H9 (cell line): Measurements from ENCODE around the gene NOBOX. TPM values are rescaled to one million over a fixed set of nuclear protein-coding genes. Genes with fewer than 3 reads are reported as not detected.

Source experiments
- DNase-seq: peaks from one replicate; pipeline ENCODE4 v3.0.0-alpha.2; 2017
- H2AFZ ChIP-seq: one replicate; pipeline ENCODE4 v1.6.1; 2013; ENCODE audit warnings: mild to moderate bottlenecking, low read length, control low read depth, moderate library complexity
- H2AK5ac ChIP-seq: 2 replicates; pipeline ENCODE4 v1.6.1; 2013; ENCODE audit warnings: low read length, control low read depth, mixed read lengths; ENCODE audit not compliant: insufficient read length
- H2BK120ac ChIP-seq: one replicate; pipeline ENCODE4 v1.6.1; 2013; ENCODE audit warnings: low read depth, mild to moderate bottlenecking, low read length, control low read depth, inconsistent platforms; ENCODE audit not compliant: poor library complexity, severe bottlenecking
- H2BK12ac ChIP-seq: 2 replicates; pipeline ENCODE4 v1.6.1; 2013; ENCODE audit warnings: low read length, control low read depth, mixed read lengths, low read depth; ENCODE audit not compliant: insufficient read length
- H2BK15ac ChIP-seq: 2 replicates; pipeline ENCODE4 v1.6.1; 2013; ENCODE audit warnings: low read depth, low read length, control low read depth
- H2BK20ac ChIP-seq: one replicate; pipeline ENCODE4 v1.6.1; 2013; ENCODE audit warnings: low read depth, mild to moderate bottlenecking, low read length, control low read depth, inconsistent platforms; ENCODE audit not compliant: poor library complexity, severe bottlenecking
- H2BK5ac ChIP-seq: 2 replicates; pipeline ENCODE4 v1.6.1; 2013; ENCODE audit warnings: low read length, control low read depth, mixed read lengths; ENCODE audit not compliant: insufficient read length
- H3K14ac ChIP-seq: 2 replicates; pipeline ENCODE4 v1.6.1; 2013; ENCODE audit warnings: low read length, control low read depth; ENCODE audit not compliant: insufficient read depth
- H3K18ac ChIP-seq: 2 replicates; pipeline ENCODE4 v1.6.1; 2013; ENCODE audit warnings: low read depth, mild to moderate bottlenecking, mixed read lengths, low read length, control low read depth; ENCODE audit not compliant: insufficient read length
- H3K23ac ChIP-seq: 2 replicates; pipeline ENCODE4 v1.6.1; 2013; ENCODE audit warnings: low read length, control low read depth, mixed read lengths, low read depth; ENCODE audit not compliant: insufficient read length
- H3K23me2 ChIP-seq: 2 replicates; pipeline ENCODE4 v1.6.1; 2013; ENCODE audit warnings: low read depth, mild to moderate bottlenecking, mixed read lengths, low read length, control low read depth; ENCODE audit not compliant: insufficient read length, poor library complexity, severe bottlenecking
- H3K27ac ChIP-seq: 2 replicates; pipeline ENCODE4 v1.5.1; 2013; ENCODE audit warnings: low read length, control low read depth, mixed read lengths, low read depth; ENCODE audit not compliant: insufficient read length
- H3K27me3 ChIP-seq: 2 replicates; pipeline ENCODE4 v1.6.1; 2013; ENCODE audit warnings: low read length, control low read depth, inconsistent platforms; ENCODE audit not compliant: insufficient read depth
- H3K4ac ChIP-seq: 2 replicates; pipeline ENCODE4 v1.6.1; 2013; ENCODE audit warnings: low read depth, mild to moderate bottlenecking, control low read depth, inconsistent platforms, low read length, moderate library complexity
- H3K4me1 ChIP-seq: 2 replicates; pipeline ENCODE4 v1.6.1; 2013; ENCODE audit warnings: low read length, control low read depth, inconsistent platforms; ENCODE audit not compliant: insufficient read depth
- H3K4me2 ChIP-seq: 2 replicates; pipeline ENCODE4 v1.6.1; 2013; ENCODE audit warnings: low read length, control low read depth, mixed read lengths; ENCODE audit not compliant: insufficient read length, insufficient read depth
- H3K56ac ChIP-seq: 2 replicates; pipeline ENCODE4 v1.6.1; 2013; ENCODE audit warnings: low read depth, mild to moderate bottlenecking, mixed read lengths, low read length, control low read depth; ENCODE audit not compliant: insufficient read length
- H3K79me1 ChIP-seq: 2 replicates; pipeline ENCODE4 v1.6.1; 2013; ENCODE audit warnings: low read depth, mild to moderate bottlenecking, moderate library complexity, low read length, control low read depth, inconsistent platforms; ENCODE audit not compliant: insufficient read depth, poor library complexity, severe bottlenecking
- H3K79me2 ChIP-seq: 2 replicates; pipeline ENCODE4 v1.6.1; 2013; ENCODE audit warnings: low read length, control low read depth, inconsistent platforms; ENCODE audit not compliant: insufficient read depth
- H3K9ac ChIP-seq: 2 replicates; pipeline ENCODE4 v1.6.1; 2013; ENCODE audit warnings: low read length, control low read depth, mixed read lengths; ENCODE audit not compliant: insufficient read length; ENCODE audit errors: extremely low read depth
- H3K9me3 ChIP-seq: one replicate; pipeline ENCODE4 v1.6.1; 2013; ENCODE audit warnings: low read depth, low read length, inconsistent platforms; ENCODE audit not compliant: control insufficient read depth
- H3T11ph ChIP-seq: one replicate; pipeline ENCODE4 v1.6.1; 2013; ENCODE audit warnings: mild to moderate bottlenecking, low read length, control low read depth, inconsistent platforms
- H4K20me1 ChIP-seq: one replicate; pipeline ENCODE4 v1.6.1; 2013; ENCODE audit not compliant: control insufficient read depth, insufficient read length, insufficient read depth
- H4K5ac ChIP-seq: 2 replicates; pipeline ENCODE4 v1.6.1; 2013; ENCODE audit warnings: low read depth, mild to moderate bottlenecking, mixed read lengths, low read length, control low read depth; ENCODE audit not compliant: insufficient read length
- H4K8ac ChIP-seq: replicated peaks from 2 replicates; pipeline ENCODE4 v1.6.1; 2013; ENCODE audit warnings: low read length, control low read depth, mixed read lengths, low read depth; ENCODE audit not compliant: insufficient read length
- H4K91ac ChIP-seq: 2 replicates; pipeline ENCODE4 v1.6.1; 2013; ENCODE audit warnings: low read depth, mild to moderate bottlenecking, moderate library complexity, mixed read lengths, low read length, control low read depth; ENCODE audit not compliant: insufficient read length
- H3K27ac Mint-ChIP-seq, 3 experiments: 2 replicates in 2 of 3; 3 replicates in 1 of 3; pipeline ENCODE4 v1.8.0; 2020 to 2021; ENCODE audit warnings: mixed read lengths in 3 of 3, mild to moderate bottlenecking in 1 of 3, moderate library complexity in 1 of 3
- H3K27me3 Mint-ChIP-seq: 2 replicates; pipeline ENCODE4 v1.8.0; 2021; ENCODE audit warnings: low read depth, mild to moderate bottlenecking, moderate library complexity, mixed read lengths
- H3K36me3 Mint-ChIP-seq, 3 experiments: 2 replicates in 2 of 3; 3 replicates in 1 of 3; pipeline ENCODE4 v1.8.0; 2020 to 2021; ENCODE audit warnings: low read depth in 3 of 3, mixed read lengths in 3 of 3; ENCODE audit not compliant: insufficient read depth in 1 of 3
- H3K4me1 Mint-ChIP-seq, 2 experiments: 2 replicates each; pipeline ENCODE4 v1.8.0; 2020; ENCODE audit warnings: mixed read lengths in 2 of 2
- H3K4me3 Mint-ChIP-seq, 2 experiments: 2 replicates in 1 of 2; 3 replicates in 1 of 2; pipeline ENCODE4 v1.8.0; 2020 to 2021; ENCODE audit warnings: mild to moderate bottlenecking in 2 of 2, mixed read lengths in 2 of 2, moderate library complexity in 1 of 2
- H3K9me3 Mint-ChIP-seq, 2 experiments: 2 replicates in 1 of 2; 3 replicates in 1 of 2; pipeline ENCODE4 v1.8.0; 2020; ENCODE audit warnings: mild to moderate bottlenecking in 2 of 2, mixed read lengths in 2 of 2, moderate library complexity in 1 of 2
- CTCF ChIP-seq: fragments of 200-600 bp; sonication (generic); conservative IDR thresholded peaks from 3 replicates; pipeline ENCODE4 v1.8.0; 2021; ENCODE audit warnings: antibody characterized with exemption, mild to moderate bottlenecking
- WGBS: extraction: QIAGEN DNeasy Blood & Tissue Kit; methylation state at CpG from one replicate; pipeline ENCODE4 v1.1.7; 2013; ENCODE audit warnings: missing lambda C conversion rate, low lambda C conversion rate, mixed read lengths; ENCODE audit not compliant: insufficient read length; ENCODE audit errors: extremely low coverage; 5-methylcytosine and 5-hydroxymethylcytosine counted together
- total RNA-seq: library from RNA; stranded (reverse); gene quantifications from 2 replicates; pipeline ENCODE4 v1.2.1, GENCODE V29; 2021

The NOBOX gene
- total RNA-seq, 1 experiment from 2014 or later = not detected

GRCh38 chr7:144401490-144401889 is 2.0 kb downstream of the NOBOX start:
- Mint-ChIP-seq H3K27ac (no peak overlapping the region), H3K4me1 (no peaks in the 10 kb centered on the region), H3K36me3 (no peaks in the 10 kb centered on the region), H3K4me3 (no peak overlapping the region), H3K9me3 (no peaks in the 10 kb centered on the region), H3K27me3 (peaks cover 1% of the 10 kb centered on the region)
- H3K4me1 ChIP-seq = no peaks in the 10 kb centered on the region
- no peak overlapping the region for H4K91ac ChIP-seq
- H2BK20ac ChIP-seq = no peak overlapping the region
- H3K14ac ChIP-seq = no peak overlapping the region
- no peak overlapping the region for H3K4ac ChIP-seq
- H2BK15ac ChIP-seq = no peak overlapping the region
- no peak overlapping the region for H4K8ac ChIP-seq
- H3K56ac ChIP-seq = no peak overlapping the region
- H3K27me3 ChIP-seq = no peaks in the 10 kb centered on the region
- TF ChIP-seq CTCF = no peak
- no peaks in the 10 kb centered on the region for H3K79me2 ChIP-seq
- H3K9me3 ChIP-seq = no peaks in the 10 kb centered on the region
- no peak for DNase-seq
- no peak overlapping the region for H3T11ph ChIP-seq
- H3K9ac ChIP-seq = no peak overlapping the region
- H3K23me2 ChIP-seq = no peaks in the 10 kb centered on the region
- no peaks in the 10 kb centered on the region for H3K79me1 ChIP-seq
- no peaks in the 10 kb centered on the region for H4K20me1 ChIP-seq
- no peak overlapping the region for H3K23ac ChIP-seq
- no peak overlapping the region for H3K27ac ChIP-seq
- no peak overlapping the region for H4K5ac ChIP-seq
- H2BK12ac ChIP-seq = no peak overlapping the region
- no peak overlapping the region for H3K18ac ChIP-seq
- no peak overlapping the region for H2AK5ac ChIP-seq
- H3K4me2 ChIP-seq = no peak overlapping the region
- H2AFZ ChIP-seq = no peak overlapping the region
- no peak overlapping the region for H2BK120ac ChIP-seq
- no CpG with 5 or more reads among the region's 5 CpGs for WGBS
- no peak overlapping the region for H2BK5ac ChIP-seq
